Keratinocyte (primary cell): ENCODE results near the gene TGFB1I1.

Experiments used
- EZH2 ChIP-seq: IDR thresholded peaks from one replicate; pipeline ENCODE4 v1.6.1; 2012; ENCODE audit warnings: inconsistent platforms, mild to moderate bottlenecking, low read length, moderate library complexity
- TF ChIP-seq, protein P1 (sequence below), 3 experiments: IDR thresholded peaks in 1 of 3; conservative IDR thresholded peaks in 1 of 3; optimal IDR thresholded peaks in 1 of 3; 2 replicates in 2 of 3; 3 replicates in 1 of 3; pipeline versions ENCODE3 to v1.5.1; 2011; ENCODE audit warnings: low read length in 3 of 3, mild to moderate bottlenecking in 3 of 3, moderate library complexity in 2 of 3, control low read depth in 1 of 3, inconsistent platforms in 1 of 3; ENCODE audit not compliant: insufficient read depth in 2 of 3; ENCODE audit errors: extremely low read depth in 1 of 3

DNA sequence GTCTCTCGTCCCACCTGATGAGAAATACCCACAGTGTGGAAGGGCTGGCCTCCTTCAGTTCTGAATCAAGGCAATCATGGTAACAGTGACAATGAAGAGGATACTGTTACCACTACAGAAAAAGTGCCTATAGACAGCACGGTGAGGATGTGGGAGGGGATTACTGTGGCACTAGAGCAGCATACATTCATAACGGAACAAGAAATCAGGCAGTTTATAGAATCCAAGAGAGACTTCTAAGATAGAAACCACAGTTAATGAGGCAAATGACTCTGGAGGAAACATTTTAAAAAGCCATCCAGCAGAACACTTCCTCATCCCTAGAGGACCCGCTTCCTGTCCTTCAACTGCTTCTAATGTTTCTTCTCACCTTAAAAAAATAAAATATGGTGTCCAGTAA lies 33.5 kb downstream of the TGFB1I1 start:
- no peak for TF ChIP-seq EZH2
- TF ChIP-seq, protein P1, sequence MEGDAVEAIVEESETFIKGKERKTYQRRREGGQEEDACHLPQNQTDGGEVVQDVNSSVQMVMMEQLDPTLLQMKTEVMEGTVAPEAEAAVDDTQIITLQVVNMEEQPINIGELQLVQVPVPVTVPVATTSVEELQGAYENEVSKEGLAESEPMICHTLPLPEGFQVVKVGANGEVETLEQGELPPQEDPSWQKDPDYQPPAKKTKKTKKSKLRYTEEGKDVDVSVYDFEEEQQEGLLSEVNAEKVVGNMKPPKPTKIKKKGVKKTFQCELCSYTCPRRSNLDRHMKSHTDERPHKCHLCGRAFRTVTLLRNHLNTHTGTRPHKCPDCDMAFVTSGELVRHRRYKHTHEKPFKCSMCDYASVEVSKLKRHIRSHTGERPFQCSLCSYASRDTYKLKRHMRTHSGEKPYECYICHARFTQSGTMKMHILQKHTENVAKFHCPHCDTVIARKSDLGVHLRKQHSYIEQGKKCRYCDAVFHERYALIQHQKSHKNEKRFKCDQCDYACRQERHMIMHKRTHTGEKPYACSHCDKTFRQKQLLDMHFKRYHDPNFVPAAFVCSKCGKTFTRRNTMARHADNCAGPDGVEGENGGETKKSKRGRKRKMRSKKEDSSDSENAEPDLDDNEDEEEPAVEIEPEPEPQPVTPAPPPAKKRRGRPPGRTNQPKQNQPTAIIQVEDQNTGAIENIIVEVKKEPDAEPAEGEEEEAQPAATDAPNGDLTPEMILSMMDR (optimal IDR thresholded peaks at IDR 0.05 in 1 of 3, IDR thresholded peaks at IDR 0.05 in 1 of 3, conservative IDR thresholded peaks at IDR 0.05 in 1 of 3; ENCODE audit: extremely low read depth in 1 of 3, insufficient read depth in 2 of 3, low read length in 3 of 3): no peak
